Stomach (tissue), 9 donors: ENCODE results near the gene TXLNB. TPM values are rescaled to one million over a fixed set of nuclear protein-coding genes. Genes with fewer than 3 reads are reported as not detected.
"Not testable (repeated sequence)": the region's sequence is repeated elsewhere in the genome, so short reads cannot be mapped to it uniquely, and the experiment has no call there.

ENCODE experiments used
- DNase-seq, 2 donors: peaks; one replicate each; pipeline versions ENCODE4 v3.0.0 to v3.0.0-alpha.2; 2013 to 2019
- H3K27ac ChIP-seq, 5 donors: fragments of 200-600 bp in 4 of 5; sonication (generic) in 4 of 5; one replicate each; pipeline ENCODE4 v1.5.1; 2013 to 2019; ENCODE audit warnings: mild to moderate bottlenecking in 1 of 5, moderate library complexity in 1 of 5
- H3K27me3 ChIP-seq, 3 donors: fragments of 200-600 bp; sonication (generic); one replicate each; pipeline ENCODE4 v1.5.1; 2017 to 2019; ENCODE audit warnings: mixed run types in 1 of 3
- H3K36me3 ChIP-seq, 4 donors: fragments of 200-600 bp; sonication (generic); 1 replicate in 3 of 4; 2 replicates in 1 of 4; pipeline ENCODE4 v1.5.1; 2016 to 2019
- H3K4me1 ChIP-seq, 4 donors: fragments of 200-600 bp; sonication (generic); one replicate each; pipeline ENCODE4 v1.5.1; 2016 to 2019
- H3K4me3 ChIP-seq, 4 donors: fragments of 200-600 bp; sonication (generic) in 3 of 4; one replicate each; pipeline ENCODE4 v1.5.1; 2016 to 2019; ENCODE audit warnings: mild to moderate bottlenecking in 1 of 4
- H3K9me3 ChIP-seq, 4 donors: fragments of 200-600 bp; sonication (generic); one replicate each; pipeline ENCODE4 v1.5.1; 2016 to 2019
- EP300 ChIP-seq: sonication (generic); formaldehyde crosslinking; IDR thresholded peaks from one replicate; pipeline ENCODE4 v1.6.1; 2017; ENCODE audit warnings: antibody characterized with exemption
- POLR2A ChIP-seq, 4 donors: fragments of 450-650 bp; IDR thresholded peaks; one replicate each; pipeline ENCODE4 v1.6.1; 2016; ENCODE audit warnings: antibody characterized with exemption in 4 of 4, control low read depth in 2 of 4, mild to moderate bottlenecking in 1 of 4, moderate library complexity in 1 of 4
- POLR2AphosphoS5 ChIP-seq, 3 donors: sonication (generic); formaldehyde crosslinking; IDR thresholded peaks; one replicate each; pipeline ENCODE4 v1.6.1; 2016; ENCODE audit warnings: antibody characterized with exemption in 3 of 3
- WGBS, 5 donors: extraction: QIAGEN DNeasy Blood & Tissue Kit in 3 of 5; methylation state at CpG; one replicate each; pipeline versions ENCODE4 v1.1.5 to v1.1.7; 2013 to 2018; 5-methylcytosine and 5-hydroxymethylcytosine counted together
- intact Hi-C: fragments of 100-400 bp; cut with DNase I; formaldehyde crosslinking; loops from one replicate; pipeline ENCODE4 v1.15.1; 2023; ENCODE audit warnings: low total_unique reads
- polyA plus RNA-seq, 3 donors: library from polyadenylated mRNA; stranded (reverse); fragments of 200-250 nt; gene quantifications; one replicate each; pipeline ENCODE4 v1.2.3, GENCODE V29; 2013
- total RNA-seq, 5 donors: library from RNA; depleted of rRNA; stranded (reverse); fragments of >200 nt; gene quantifications; one replicate each; pipeline versions ENCODE4 v1.1.0 to v1.2.3, GENCODE V29; 2014 to 2016
- TF ChIP-seq, protein P1 (sequence below), 7 experiments: fragments of 450-650 bp in 4 of 7; fragments of 200-600 bp in 3 of 7; sonication (generic) in 3 of 7; IDR thresholded peaks; one replicate each; pipeline ENCODE4 v1.5.1; 2016 to 2019; ENCODE audit warnings: antibody characterized with exemption in 7 of 7, control low read depth in 2 of 7, mild to moderate bottlenecking in 1 of 7
- donor health status: healthy with polysubstance abuse.
- donor health status: Bipolar disorder and iron deficiency.
- donor health status: healthy.

The TXLNB gene
- total and polyA plus RNA-seq, 8 donors: 0.15 to 1.5 (median 0.61) TPM; not detected in 3

DNA sequence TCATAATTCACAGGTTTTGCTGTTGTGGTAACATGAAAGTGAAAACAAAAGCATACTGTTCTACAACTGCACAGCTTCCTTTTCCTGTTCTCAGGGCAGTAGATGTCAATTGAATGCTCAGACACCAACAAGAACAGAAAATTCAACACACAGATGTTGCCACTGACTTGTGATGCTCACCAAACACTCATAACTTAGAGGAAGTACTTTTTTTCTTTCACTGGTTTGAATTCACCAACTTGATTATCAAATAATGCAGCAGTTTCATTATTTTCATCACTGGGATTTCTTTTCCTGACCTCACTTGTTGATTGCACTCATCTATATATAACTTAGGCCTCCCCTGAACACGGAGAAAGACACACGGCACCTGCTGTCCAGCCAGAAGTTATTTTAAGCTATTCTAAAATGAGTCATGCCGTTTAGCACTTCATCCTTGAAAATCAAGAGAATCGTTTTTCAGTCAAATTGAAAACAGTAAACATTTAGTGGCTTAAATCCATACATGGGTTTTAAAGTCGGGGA, 949 bp downstream of the TXLNB start:
- peak overlapping the region in 4 of 5 donors; percentile 69 to 83 (median 73) for H3K27ac ChIP-seq
- DNase-seq: peak in 1 of 2 donors; percentile 76
- intact Hi-C loops: no loop called here
- H3K27me3 ChIP-seq: no peaks in the 10 kb centered on the region
- no peaks in the 10 kb centered on the region for H3K9me3 ChIP-seq
- H3K4me3 ChIP-seq: no peak overlapping the region
- TF ChIP-seq POLR2AphosphoS5 (IDR thresholded peaks at IDR 0.05) (peak in 2 of 3 donors; percentile 42 to 62), POLR2A (IDR thresholded peaks at IDR 0.05) (no peak)
- no peaks in the 10 kb centered on the region for H3K36me3 ChIP-seq
- peaks cover 0 to 31% (median 14%) of the 10 kb centered on the region in 4 donors for H3K4me1 ChIP-seq
- WGBS, 5 donors: 26 to 56% (median 42%) methylated on average over 5 of the region's 5 CpGs

DNA sequence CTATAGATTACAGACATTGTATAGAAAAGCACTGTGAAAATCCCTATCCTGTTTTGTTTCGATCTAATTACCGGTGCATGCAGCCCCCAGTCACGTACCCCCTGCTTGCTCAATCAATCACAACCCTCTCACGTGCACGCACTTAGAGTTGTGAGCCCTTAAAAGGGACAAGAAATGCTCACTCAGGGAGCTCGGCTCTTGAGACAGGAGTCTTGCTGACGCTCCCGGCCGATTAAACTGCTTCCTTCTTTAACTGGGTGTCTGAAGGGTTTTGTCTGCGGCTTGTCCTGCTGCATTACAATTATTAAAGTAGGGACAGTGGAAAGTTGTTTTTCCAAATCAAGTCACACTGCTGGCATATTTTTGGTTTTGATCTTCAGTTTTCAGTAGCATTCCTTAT, 2.6 kb downstream of the TXLNB start:
- 81 to 86% (median 84%) methylated on average over 10 of the region's 10 CpGs for WGBS, 5 donors

DNA sequence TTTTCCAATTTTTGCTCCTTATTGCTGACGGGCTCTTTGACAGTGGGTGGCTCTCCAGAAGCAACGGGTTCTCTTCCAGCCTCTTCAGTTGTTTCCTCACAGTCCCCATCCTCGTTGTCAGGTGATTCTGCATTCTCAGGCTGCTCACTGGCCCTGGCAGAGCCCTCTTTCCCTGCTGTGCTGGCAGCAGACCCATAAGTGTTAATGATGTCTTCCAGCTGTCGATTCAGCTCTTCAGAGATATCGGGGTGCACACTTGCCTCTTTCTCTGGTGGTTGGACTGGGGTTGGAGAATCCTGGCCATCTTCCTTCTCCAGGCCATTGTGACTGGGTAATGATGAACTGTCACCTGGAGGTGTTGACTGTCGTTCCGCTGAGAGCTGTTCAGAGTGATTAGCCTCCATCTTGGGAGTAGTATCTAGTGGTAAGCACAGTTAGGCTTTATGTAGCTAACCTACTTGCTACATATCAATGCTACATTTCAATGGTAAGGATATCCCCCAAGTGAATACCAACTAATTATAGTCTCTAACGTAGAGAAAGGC, 3.2 kb downstream of the TXLNB start:
- 91 to 97% (median 94%) methylated on average over 8 of the region's 8 CpGs for WGBS, 5 donors
- no peak overlapping the region for H3K27ac ChIP-seq

More for the DNA sequence above, 2.6 kb downstream of the TXLNB start:
- H3K9me3 ChIP-seq: no peaks in the 10 kb centered on the region
- H3K4me3 ChIP-seq: no peak overlapping the region
- H3K27ac ChIP-seq: no peak overlapping the region
- no peaks in the 10 kb centered on the region for H3K36me3 ChIP-seq
- no peak for TF ChIP-seq POLR2AphosphoS5 (IDR thresholded peaks at IDR 0.05)
- no peak for TF ChIP-seq EP300
- no peak for TF ChIP-seq POLR2A (IDR thresholded peaks at IDR 0.05)
- TF ChIP-seq, protein P1, sequence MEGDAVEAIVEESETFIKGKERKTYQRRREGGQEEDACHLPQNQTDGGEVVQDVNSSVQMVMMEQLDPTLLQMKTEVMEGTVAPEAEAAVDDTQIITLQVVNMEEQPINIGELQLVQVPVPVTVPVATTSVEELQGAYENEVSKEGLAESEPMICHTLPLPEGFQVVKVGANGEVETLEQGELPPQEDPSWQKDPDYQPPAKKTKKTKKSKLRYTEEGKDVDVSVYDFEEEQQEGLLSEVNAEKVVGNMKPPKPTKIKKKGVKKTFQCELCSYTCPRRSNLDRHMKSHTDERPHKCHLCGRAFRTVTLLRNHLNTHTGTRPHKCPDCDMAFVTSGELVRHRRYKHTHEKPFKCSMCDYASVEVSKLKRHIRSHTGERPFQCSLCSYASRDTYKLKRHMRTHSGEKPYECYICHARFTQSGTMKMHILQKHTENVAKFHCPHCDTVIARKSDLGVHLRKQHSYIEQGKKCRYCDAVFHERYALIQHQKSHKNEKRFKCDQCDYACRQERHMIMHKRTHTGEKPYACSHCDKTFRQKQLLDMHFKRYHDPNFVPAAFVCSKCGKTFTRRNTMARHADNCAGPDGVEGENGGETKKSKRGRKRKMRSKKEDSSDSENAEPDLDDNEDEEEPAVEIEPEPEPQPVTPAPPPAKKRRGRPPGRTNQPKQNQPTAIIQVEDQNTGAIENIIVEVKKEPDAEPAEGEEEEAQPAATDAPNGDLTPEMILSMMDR (IDR thresholded peaks at IDR 0.05): no peak
- H3K4me1 ChIP-seq: peaks cover 0 to 31% (median 14%) of the 10 kb centered on the region in 4 donors
- intact Hi-C loops: no loop called here
- H3K27me3 ChIP-seq: no peaks in the 10 kb centered on the region
- no peak for DNase-seq

DNA sequence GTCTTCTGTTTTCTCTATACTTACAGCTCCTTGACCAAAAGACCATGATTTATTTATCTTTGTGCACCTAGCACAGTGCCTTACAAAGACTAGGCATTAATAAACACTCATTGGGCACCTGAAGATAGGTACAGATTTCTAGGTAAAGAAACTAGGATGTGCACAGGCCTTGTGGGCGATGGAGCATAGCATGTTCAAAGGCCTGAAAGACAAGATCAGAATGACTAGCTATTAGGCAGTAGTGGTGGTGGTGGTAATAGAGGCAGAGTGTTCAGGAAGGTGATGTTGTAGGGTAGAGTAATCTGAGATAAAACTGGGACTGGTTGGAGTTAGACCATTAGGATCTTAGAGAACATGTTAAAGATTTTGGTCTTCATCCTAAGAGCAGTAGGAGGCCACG, 3.9 kb downstream of the TXLNB start:
- H3K27ac ChIP-seq: no peak overlapping the region
- TF ChIP-seq, protein P1 (IDR thresholded peaks at IDR 0.05): no peak
- TF ChIP-seq POLR2AphosphoS5 (IDR thresholded peaks at IDR 0.05): no peak
- TF ChIP-seq EP300: no peak
- no peak for TF ChIP-seq POLR2A (IDR thresholded peaks at IDR 0.05)
- H3K4me1 ChIP-seq: peaks cover 0 to 28% (median 14%) of the 10 kb centered on the region in 4 donors
- no peaks in the 10 kb centered on the region for H3K27me3 ChIP-seq
- H3K36me3 ChIP-seq: no peaks in the 10 kb centered on the region
- intact Hi-C loops: no loop called here
- WGBS, 5 donors: 85 to 97% (median 97%) methylated on average over 2 of the region's 2 CpGs
- H3K9me3 ChIP-seq: no peaks in the 10 kb centered on the region
- no peak overlapping the region for H3K4me3 ChIP-seq
- no peak for DNase-seq

More for the DNA sequence above, 3.2 kb downstream of the TXLNB start:
- TF ChIP-seq POLR2AphosphoS5 (IDR thresholded peaks at IDR 0.05): no peak
- TF ChIP-seq, protein P1 (IDR thresholded peaks at IDR 0.05): no peak
- H3K36me3 ChIP-seq: no peaks in the 10 kb centered on the region
- no peak for DNase-seq
- no peak overlapping the region for H3K4me3 ChIP-seq
- no peaks in the 10 kb centered on the region for H3K27me3 ChIP-seq
- no peaks in the 10 kb centered on the region for H3K9me3 ChIP-seq
- intact Hi-C loops: no loop called here
- H3K4me1 ChIP-seq: peaks cover 0 to 31% (median 14%) of the 10 kb centered on the region in 4 donors

DNA sequence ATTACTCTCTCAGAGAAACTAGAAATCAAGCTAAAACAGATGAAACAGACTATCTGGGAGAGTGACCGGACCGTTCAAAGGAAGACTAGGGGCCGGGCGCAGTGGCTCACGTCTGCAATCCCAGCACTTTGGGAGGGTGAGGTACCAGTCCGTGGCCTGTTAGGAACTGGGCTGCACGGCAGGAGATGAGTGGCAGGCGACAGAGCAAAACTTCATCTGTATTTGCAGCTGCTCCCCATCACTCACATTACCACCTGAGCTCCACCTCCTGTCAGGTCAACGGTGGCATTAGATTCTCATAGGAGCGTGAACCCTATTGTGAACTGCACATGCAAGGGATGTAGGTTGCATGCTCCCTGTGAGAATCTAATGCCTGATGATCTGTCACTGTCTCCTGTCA, 5.4 kb downstream of the TXLNB start:
- intact Hi-C loops, H3K36me3 ChIP-seq, H3K9me3 ChIP-seq, DNase-seq, H3K27me3 ChIP-seq, H3K27ac ChIP-seq, H3K4me3 ChIP-seq: not testable (repeated sequence)
- H3K4me1 ChIP-seq: peaks cover 0 to 16% (median 8%) of the 10 kb centered on the region in 4 donors
- WGBS, 5 donors: 90 to 99% (median 96%) methylated on average over 10 of the region's 10 CpGs
